ENCODE results near the gene MYBPHL.

The MYBPHL gene

DNA sequence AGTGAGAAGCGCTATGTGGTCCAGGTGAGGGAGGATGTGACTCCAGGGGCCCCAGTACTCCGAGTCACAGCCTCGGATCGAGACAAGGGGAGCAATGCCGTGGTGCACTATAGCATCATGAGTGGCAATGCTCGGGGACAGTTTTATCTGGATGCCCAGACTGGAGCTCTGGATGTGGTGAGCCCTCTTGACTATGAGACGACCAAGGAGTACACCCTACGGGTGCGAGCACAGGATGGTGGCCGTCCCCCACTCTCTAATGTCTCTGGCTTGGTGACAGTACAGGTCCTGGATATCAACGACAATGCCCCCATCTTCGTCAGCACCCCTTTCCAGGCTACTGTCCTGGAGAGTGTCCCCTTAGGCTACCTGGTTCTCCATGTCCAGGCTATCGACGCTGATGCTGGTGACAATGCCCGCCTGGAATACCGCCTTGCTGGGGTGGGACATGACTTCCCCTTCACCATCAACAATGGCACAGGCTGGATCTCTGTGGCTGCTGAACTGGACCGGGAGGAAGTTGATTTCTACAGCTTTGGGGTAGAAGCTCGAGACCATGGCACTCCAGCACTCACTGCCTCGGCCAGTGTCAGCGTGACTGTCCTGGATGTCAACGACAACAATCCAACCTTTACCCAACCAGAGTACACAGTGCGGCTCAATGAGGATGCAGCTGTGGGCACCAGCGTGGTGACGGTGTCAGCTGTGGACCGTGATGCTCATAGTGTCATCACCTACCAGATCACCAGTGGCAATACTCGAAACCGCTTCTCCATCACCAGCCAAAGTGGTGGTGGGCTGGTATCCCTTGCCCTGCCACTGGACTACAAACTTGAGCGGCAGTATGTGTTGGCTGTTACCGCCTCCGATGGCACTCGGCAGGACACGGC, 55.3 kb downstream of the MYBPHL start:
- DNase-seq: no peak

DNA sequence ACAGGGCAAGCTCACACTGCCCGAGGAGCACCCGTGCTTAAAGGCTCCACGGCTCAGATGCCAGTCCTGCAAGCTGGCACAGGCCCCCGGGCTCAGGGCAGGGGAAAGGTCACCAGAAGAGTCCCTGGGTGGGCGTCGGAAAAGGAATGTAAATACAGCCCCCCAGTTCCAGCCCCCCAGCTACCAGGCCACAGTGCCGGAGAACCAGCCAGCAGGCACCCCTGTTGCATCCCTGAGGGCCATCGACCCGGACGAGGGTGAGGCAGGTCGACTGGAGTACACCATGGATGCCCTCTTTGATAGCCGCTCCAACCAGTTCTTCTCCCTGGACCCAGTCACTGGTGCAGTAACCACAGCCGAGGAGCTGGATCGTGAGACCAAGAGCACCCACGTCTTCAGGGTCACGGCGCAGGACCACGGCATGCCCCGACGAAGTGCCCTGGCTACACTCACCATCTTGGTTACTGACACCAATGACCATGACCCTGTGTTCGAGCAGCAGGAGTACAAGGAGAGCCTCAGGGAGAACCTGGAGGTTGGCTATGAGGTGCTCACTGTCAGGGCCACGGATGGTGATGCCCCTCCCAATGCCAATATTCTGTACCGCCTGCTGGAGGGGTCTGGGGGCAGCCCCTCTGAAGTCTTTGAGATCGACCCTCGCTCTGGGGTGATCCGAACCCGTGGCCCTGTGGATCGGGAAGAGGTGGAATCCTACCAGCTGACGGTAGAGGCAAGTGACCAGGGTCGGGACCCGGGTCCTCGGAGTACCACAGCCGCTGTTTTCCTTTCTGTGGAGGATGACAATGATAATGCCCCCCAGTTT, 56.1 kb downstream of the MYBPHL start:
- no peak for DNase-seq

DNA sequence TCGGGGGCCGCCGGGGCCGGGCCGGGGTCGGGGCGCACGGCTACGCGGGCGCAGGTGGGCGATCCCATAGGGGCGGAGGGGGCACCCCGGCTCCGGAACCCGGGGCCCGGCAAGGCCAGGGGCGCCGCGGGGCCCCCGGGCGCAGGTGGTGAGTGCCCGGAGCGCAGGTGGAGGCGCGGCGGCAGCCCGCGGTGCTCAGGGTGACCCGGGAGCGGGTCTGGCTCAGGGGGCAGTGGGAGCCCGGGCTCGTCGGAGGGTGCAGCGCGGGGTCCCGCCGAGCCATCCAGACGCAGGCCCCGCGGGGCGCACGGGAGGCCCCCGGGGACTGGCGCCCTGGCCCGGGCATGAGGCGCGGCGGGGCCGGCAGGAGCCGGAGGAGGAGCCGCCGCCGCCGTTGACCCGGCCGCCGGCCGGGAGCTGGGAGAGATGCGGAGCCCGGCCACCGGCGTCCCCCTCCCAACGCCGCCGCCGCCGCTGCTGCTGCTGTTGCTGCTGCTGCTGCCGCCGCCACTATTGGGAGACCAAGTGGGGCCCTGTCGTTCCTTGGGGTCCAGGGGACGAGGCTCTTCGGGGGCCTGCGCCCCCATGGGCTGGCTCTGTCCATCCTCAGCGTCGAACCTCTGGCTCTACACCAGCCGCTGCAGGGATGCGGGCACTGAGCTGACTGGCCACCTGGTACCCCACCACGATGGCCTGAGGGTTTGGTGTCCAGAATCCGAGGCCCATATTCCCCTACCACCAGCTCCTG, 57.0 kb downstream of the MYBPHL start:
- no peak for DNase-seq

DNA sequence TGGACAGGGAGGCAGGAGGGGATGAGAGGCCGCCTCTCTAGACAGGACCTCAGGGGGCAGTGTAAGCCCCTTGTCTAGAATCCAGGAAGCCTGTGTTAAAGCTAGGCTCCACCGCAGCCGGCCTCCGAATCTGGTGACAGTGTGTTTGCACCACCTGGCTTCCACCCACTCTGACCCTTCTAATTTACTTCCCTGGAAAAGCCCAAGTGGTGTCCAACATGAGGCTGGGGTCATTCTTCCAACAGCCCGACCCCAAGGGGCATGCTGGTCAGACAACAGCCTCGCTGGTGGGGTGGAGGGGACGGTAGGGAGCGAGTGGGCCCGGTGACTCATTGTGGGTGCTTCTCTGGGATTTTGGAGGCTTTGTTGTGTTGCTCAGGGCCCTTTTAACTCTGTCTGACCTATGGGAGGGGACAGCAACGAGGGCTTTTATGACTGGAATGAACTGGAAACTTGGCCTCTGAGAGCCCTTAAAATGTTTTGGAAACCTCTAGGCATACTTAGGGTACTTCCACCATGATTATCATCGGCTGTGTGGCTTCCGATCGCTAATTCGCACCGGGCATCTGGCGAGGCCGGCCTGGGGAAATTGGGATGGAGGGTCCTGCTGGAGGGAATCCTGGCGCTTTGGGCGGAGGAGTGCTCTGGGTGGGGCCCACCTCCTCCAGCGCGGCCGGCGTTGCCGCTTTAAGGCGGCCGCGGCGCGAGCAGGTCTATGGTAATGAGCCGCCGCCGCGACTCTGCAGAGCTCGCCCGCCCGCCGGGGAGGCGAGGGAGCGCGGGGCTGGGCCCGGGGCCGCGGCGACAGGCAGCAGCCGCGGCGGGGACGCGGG, 57.8 kb downstream of the MYBPHL start, which contains the start of gene CELSR2:
Gene CELSR2 (plus strand): TSS at position 743 of the 833 bp plus-strand sequence. CDS start 541 bp downstream, outside the sequence.
- DNase-seq: peak; percentile 70

DNA sequence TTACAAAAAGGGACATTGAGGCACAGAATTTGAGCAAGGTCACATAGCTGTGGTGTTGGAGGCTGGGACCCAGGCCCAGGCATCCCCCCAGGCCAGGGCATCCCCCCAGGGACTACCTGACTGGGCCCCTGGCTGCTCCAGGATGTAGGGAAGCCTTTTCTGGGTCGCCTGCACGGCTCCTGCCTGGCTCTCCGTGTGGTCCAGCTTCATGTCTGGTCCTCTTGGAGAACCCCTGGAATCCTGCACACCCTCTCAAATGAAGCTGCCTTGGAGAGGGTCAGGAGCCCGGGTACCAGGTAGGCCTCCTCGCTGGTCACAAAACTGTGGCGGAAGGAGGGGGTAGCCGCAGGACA, 58.4 kb downstream of the MYBPHL start:
- DNase-seq: no peak

DNA sequence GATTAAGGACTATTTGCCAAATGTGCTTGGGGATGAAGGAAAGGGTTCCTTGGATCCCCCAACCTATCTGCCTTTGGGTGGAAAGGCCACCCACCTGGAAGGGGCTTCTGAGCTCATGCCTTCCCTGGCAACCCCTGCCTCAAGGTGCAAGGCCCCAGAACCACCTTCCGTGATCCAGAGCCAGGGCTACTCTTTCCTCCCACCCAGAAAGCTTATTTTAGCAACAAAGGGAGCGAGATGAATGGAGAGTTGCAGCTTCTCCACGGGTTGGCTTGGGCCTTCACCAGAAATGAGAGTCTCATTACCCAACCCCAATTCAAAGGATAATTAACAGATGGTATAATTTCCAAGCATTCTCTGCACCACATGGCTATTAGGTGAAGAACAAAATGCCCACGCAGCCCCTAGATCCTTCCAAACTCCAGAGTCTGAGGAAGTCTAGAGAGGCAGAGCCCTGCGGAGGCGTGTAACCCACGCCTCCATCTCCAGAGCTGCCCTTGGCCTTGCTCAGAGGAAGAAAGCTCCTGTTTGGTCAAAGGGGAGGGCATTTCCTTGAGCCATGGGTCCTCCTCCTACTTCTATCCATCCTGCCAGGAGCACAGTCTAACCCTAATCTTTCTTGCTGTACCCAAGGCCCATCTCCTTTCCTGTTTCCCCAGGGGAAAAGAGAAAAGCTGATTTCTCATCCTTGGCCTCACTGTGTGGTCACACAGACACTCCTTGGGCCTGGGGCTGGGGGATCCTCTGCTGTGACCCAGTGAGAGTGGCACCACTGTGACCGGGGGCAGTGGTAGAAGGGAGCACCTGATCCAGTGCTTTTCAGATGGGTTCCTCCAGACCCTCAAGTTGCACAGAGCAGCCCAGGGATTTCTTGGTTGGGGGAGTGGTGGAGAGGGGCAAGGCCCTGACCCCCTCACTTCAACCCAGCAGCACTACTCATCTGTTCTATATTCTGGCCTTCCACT, 59.1 kb downstream of the MYBPHL start:
- no peak for DNase-seq

DNA sequence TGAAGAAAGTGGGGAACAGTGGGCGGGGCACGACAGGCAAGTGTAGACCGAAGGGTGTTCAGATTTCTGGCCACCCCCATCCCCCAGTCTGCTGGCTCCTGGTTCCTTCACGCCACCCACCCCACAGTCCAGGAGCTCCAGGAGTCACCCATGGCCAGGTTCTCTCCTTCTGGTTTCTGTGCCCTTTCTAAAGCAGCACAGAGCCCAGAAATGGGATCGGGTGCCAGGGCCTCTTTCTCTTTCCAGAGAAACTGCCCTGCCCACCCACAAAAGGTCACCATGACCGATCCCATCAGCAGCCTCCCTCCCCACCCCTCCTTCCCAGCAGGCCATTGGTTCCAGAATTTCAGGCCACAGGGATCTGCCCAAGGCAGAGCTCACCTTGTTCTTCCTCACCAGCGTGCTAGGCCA, 60.7 kb downstream of the MYBPHL start:
- no peak for DNase-seq

DNA sequence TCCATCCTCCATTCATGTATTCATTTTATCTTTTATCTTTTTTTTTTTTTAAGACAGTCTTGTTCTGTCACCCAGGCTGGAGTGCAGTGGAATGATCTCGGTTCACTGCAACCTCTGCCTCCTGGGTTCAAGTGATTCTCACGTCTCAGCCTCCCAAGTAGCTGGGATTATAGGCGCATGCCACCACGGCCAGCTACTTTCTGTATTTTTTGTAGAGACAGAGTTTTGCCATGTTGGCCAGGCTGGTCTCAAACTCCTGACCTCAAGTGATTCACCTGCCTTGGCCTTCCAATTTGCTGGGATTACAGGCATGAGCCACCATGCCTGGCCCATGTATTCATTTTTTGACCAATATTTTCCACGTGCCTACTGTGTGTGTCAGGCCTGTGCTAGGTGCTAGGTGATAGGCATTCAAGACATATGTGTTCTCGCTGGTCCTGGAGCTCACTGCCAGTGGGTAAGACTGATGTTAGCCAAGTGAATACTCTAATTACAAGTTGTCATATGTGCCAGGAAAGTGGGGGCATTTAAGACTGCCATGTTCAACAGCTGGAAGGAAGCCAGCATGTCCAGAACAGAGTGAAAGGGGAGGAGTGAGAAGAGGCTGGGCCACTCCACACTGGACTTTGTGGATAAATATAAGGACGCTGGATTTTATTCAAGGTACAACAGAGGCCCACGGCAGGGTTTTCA, 62.8 kb downstream of the MYBPHL start:
- DNase-seq: no peak

DNA sequence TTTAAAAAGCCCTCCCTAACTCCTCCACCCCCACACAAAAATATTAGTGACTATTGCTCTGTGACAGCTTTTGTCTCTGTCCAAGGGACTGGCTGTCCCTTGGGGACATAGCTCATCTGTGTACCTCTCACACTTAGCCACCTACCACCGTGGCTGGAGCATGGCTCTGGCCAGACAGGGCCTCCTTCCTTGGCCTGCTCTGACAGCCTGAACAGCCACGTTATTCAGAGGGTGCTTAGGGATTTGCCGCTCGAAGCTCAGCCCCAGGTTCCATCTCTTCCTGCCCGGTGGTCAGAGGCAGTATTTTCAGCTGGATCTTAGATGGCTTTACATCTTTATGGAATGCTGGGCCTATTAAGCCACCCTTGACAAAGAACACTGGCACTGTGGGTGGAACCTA, 63.6 kb downstream of the MYBPHL start:
- no peak for DNase-seq

DNA sequence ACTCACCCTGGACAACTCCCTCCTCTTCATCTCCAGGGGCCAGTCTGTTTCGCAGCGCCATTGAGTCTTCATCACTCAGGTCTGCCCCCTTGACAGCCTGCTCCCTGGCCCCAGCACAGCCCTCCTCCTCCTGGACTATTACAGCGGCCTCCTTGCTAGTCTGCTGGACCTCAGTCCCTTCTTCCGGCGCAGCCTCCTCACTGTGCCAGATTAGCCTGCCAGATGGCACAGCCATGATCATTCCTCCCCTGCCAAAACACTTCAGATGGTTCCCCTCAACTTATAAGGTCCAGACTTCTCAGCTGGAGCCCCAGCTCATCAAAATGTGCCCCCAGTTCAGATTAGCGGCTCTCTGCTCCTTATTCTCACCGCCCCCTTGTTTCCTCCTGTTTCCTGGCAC, 64.4 kb downstream of the MYBPHL start:
- no peak for DNase-seq
